Cortex of kidney (tissue), 1 donor: ENCODE data around the gene SPON1.
"Not testable (repeated sequence)": the region's sequence is repeated elsewhere in the genome, so short reads cannot be mapped to it uniquely, and the experiment has no call there.

Experiments used
- DNase-seq: peaks from one replicate; lab custom pipeline; 2025; lab: John Stamatoyannopoulos, UW

Gene SPON1

GRCh38 chr11:14244926-14245325, 282.4 kb downstream of the SPON1 start:
- no peak for DNase-seq

- no peak for DNase-seq
These were observed 282.9 kb downstream of the SPON1 start for GRCh38 chr11:14245444-14245843.

GRCh38 chr11:14248580-14248981, 286.1 kb downstream of the SPON1 start:
- DNase-seq, result no peak

GRCh38 chr11:14249121-14249963, 286.8 kb downstream of the SPON1 start:
- no peak for DNase-seq

- DNase-seq, result no peak
These were observed 289.2 kb downstream of the SPON1 start for GRCh38 chr11:14251754-14252153.

- DNase-seq, result not testable (repeated sequence)
These were observed 290.0 kb downstream of the SPON1 start for GRCh38 chr11:14252501-14252900.

- no peak for DNase-seq
These were observed 290.9 kb downstream of the SPON1 start for GRCh38 chr11:14253421-14253820.

GRCh38 chr11:14253840-14254239, 291.3 kb downstream of the SPON1 start:
- no peak for DNase-seq

- no peak for DNase-seq
These were observed 292.2 kb downstream of the SPON1 start for GRCh38 chr11:14254533-14255237.

GRCh38 chr11:14255238-14255534, 292.7 kb downstream of the SPON1 start:
- DNase-seq, result no peak

GRCh38 chr11:14258221-14258935, 295.9 kb downstream of the SPON1 start:
- DNase-seq, result no peak

GRCh38 chr11:14259186-14259784, 296.8 kb downstream of the SPON1 start:
- DNase-seq, result no peak

- DNase-seq, result no peak
These were observed 297.4 kb downstream of the SPON1 start for GRCh38 chr11:14259878-14260277.

GRCh38 chr11:14261066-14261465, 298.5 kb downstream of the SPON1 start:
- no peak for DNase-seq

GRCh38 chr11:14262271-14262846, 299.8 kb downstream of the SPON1 start:
- DNase-seq, result no peak

- no peak for DNase-seq
These were observed 302.4 kb downstream of the SPON1 start for GRCh38 chr11:14264966-14265365.

- no peak for DNase-seq
These were observed 304.1 kb downstream of the SPON1 start for GRCh38 chr11:14266622-14267021.

GRCh38 chr11:14267861-14268635, 305.5 kb downstream of the SPON1 start:
- no peak for DNase-seq

- no peak for DNase-seq
These were observed 307.4 kb downstream of the SPON1 start for GRCh38 chr11:14269692-14270573.
